HepG2 (cell line): Measurements from ENCODE around the gene LECT2. TPM values are rescaled to one million over a fixed set of nuclear protein-coding genes. Genes with fewer than 3 reads are reported as not detected.

Source experiments
- CHD2 ChIP-seq: IDR thresholded peaks from 2 replicates; pipeline ENCODE4 v1.6.1; 2011; ENCODE audit warnings: low read depth, low read length, improper control_type of control experiment
- E2F1 ChIP-seq: sonication (generic); formaldehyde crosslinking; IDR thresholded peaks from 2 replicates; pipeline ENCODE4 v1.5.0; 2020; ENCODE audit warnings: missing genetic modification reagents
- GABPA ChIP-seq, 2 experiments: IDR thresholded peaks; 2 replicates each; pipeline ENCODE4 v1.6.1; 2011 to 2016; ENCODE audit warnings: low read depth in 2 of 2, low read length in 1 of 2, missing biosample characterization in 1 of 2, missing genetic modification characterization in 1 of 2
- NR3C1 ChIP-seq: sonication (generic); formaldehyde crosslinking; IDR thresholded peaks from 2 replicates; pipeline ENCODE4 v1.4.0; 2020; ENCODE audit warnings: missing genetic modification reagents
- ZBTB42 ChIP-seq: sonication (generic); formaldehyde crosslinking; IDR thresholded peaks from 2 replicates; pipeline ENCODE4 v1.5.0; 2020; ENCODE audit warnings: mild to moderate bottlenecking, missing genetic modification reagents
- ZNF800 ChIP-seq: sonication (generic); formaldehyde crosslinking; IDR thresholded peaks from 2 replicates; pipeline ENCODE4 v1.4.0; 2020; ENCODE audit warnings: missing genetic modification reagents
- polyA plus RNA-seq, 8 experiments: library from polyadenylated mRNA; depleted of rRNA in 3 of 8; stranded (reverse) in 7 of 8; unstranded in 1 of 8; fragments of >200 nt; fragmentation: Illumina TruSeq in 4 of 8; extraction: Trizol in 4 of 8; gene quantifications; 2 replicates each; pipeline versions ENCODE4 v1.2.1 to v1.2.3, GENCODE V29; 2011 to 2016; ENCODE audit warnings: low read depth in 4 of 8, missing spikeins in 1 of 8, mixed read lengths in 1 of 8; ENCODE audit not compliant: insufficient read depth in 1 of 8
- total RNA-seq, 5 experiments: library from RNA; depleted of rRNA; stranded (reverse); fragments of >200 nt; fragmentation: Illumina TruSeq; extraction: Trizol; gene quantifications; 2 replicates each; pipeline ENCODE4 v1.2.3, GENCODE V29; 2016; ENCODE audit warnings: low read depth in 1 of 5
- TF ChIP-seq, protein P1 (sequence below): sonication (generic); formaldehyde crosslinking; IDR thresholded peaks from 2 replicates; pipeline ENCODE4 v1.5.1; 2020; ENCODE audit warnings: mild to moderate bottlenecking, missing genetic modification reagents, moderate library complexity

The LECT2 gene
- total and polyA plus RNA-seq, 2 of the 13 experiments (the other 11 are each of a cell fraction or from before 2014, with no cell fraction given): not detected

DNA sequence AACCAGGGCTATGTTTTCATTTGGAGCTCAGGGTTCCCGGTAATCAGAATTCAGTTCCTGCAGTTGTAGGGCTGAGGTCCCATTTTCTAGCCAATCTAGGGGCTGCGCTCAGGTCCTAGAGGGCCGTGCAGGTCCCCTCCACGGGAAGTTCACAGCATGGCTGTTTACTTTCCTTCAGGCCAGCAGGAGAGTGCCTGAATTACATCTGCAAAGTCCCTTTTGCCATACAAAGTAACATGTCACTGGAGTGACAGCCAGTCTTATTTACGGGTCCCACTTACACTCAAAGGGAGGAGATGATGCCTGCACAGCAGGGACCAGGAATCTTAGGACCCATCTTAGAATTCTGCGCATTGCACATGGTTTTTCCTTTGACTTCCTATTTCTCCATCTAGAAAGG lies 44.1 kb upstream of the LECT2 start (continued):
- TF ChIP-seq ZNF800 (no peak), GABPA (IDR thresholded peaks at IDR 0.05; ENCODE audit: low read depth, low read length) (no peak), GABPA (CRISPR knock-in tag; IDR thresholded peaks at IDR 0.05; ENCODE audit: low read depth) (no peak), ZBTB42 (no peak), CHD2 (no peak), E2F1 (no peak), NR3C1 (CRISPR knock-in tag) (no peak)
- TF ChIP-seq, protein P1, sequence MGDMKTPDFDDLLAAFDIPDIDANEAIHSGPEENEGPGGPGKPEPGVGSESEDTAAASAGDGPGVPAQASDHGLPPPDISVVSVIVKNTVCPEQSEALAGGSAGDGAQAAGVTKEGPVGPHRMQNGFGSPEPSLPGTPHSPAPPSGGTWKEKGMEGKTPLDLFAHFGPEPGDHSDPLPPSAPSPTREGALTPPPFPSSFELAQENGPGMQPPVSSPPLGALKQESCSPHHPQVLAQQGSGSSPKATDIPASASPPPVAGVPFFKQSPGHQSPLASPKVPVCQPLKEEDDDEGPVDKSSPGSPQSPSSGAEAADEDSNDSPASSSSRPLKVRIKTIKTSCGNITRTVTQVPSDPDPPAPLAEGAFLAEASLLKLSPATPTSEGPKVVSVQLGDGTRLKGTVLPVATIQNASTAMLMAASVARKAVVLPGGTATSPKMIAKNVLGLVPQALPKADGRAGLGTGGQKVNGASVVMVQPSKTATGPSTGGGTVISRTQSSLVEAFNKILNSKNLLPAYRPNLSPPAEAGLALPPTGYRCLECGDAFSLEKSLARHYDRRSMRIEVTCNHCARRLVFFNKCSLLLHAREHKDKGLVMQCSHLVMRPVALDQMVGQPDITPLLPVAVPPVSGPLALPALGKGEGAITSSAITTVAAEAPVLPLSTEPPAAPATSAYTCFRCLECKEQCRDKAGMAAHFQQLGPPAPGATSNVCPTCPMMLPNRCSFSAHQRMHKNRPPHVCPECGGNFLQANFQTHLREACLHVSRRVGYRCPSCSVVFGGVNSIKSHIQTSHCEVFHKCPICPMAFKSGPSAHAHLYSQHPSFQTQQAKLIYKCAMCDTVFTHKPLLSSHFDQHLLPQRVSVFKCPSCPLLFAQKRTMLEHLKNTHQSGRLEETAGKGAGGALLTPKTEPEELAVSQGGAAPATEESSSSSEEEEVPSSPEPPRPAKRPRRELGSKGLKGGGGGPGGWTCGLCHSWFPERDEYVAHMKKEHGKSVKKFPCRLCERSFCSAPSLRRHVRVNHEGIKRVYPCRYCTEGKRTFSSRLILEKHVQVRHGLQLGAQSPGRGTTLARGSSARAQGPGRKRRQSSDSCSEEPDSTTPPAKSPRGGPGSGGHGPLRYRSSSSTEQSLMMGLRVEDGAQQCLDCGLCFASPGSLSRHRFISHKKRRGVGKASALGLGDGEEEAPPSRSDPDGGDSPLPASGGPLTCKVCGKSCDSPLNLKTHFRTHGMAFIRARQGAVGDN (CRISPR knock-in tag): no peak
